DND-41 (cell line): ENCODE measurements around the gene DCP1B.

Source experiments
- ATAC-seq: fragments of 200-7000 bp; cut with Tn5 transposase; 3 replicates; pipeline ENCODE4 v1.9.1; 2021; ENCODE audit warnings: low read depth; ENCODE audit not compliant: insufficient read depth
- DNase-seq: peaks from one replicate; pipeline ENCODE4 v3.0.0-alpha.2; 2020
- H2AFZ ChIP-seq: 2 replicates; pipeline ENCODE4 v1.6.0; 2012; ENCODE audit warnings: low read depth, low read length
- H3K27ac ChIP-seq: 2 replicates; pipeline ENCODE4 v1.5.1; 2012; ENCODE audit warnings: low read length, inconsistent platforms
- H3K27me3 ChIP-seq: fragments of 200-600 bp; sonication (generic); 2 replicates; pipeline ENCODE4 v1.6.0; 2012; ENCODE audit warnings: low read length, mild to moderate bottlenecking, inconsistent platforms; ENCODE audit not compliant: insufficient read depth, poor library complexity
- H3K36me3 ChIP-seq: 2 replicates; pipeline ENCODE4 v1.5.1; 2012; ENCODE audit warnings: low read length, inconsistent platforms; ENCODE audit not compliant: insufficient read depth
- H3K4me1 ChIP-seq: 2 replicates; pipeline ENCODE4 v1.5.1; 2012; ENCODE audit warnings: mild to moderate bottlenecking, low read length; ENCODE audit not compliant: insufficient read depth
- H3K4me2 ChIP-seq: 2 replicates; pipeline ENCODE4 v1.6.0; 2012; ENCODE audit warnings: mild to moderate bottlenecking, moderate library complexity, low read length, inconsistent platforms; ENCODE audit not compliant: insufficient read depth
- H3K4me3 ChIP-seq, 2 experiments: fragments of 200-600 bp in 1 of 2; shearing (Covaris generic) in 1 of 2; 2 replicates each; pipeline ENCODE4 v1.5.1; 2012 to 2016; ENCODE audit warnings: inconsistent platforms in 2 of 2, low read length in 2 of 2, mild to moderate bottlenecking in 2 of 2, low read depth in 1 of 2, moderate library complexity in 1 of 2
- H3K79me2 ChIP-seq: 2 replicates; pipeline ENCODE4 v1.6.0; 2012; ENCODE audit warnings: low read length, inconsistent platforms; ENCODE audit not compliant: insufficient read depth
- H3K9ac ChIP-seq: 2 replicates; pipeline ENCODE4 v1.6.0; 2012; ENCODE audit warnings: low read depth, mild to moderate bottlenecking, inconsistent platforms, low read length, moderate library complexity
- H3K9me3 ChIP-seq: 2 replicates; pipeline ENCODE4 v1.5.1; 2012; ENCODE audit warnings: low read length, moderate library complexity, mild to moderate bottlenecking, inconsistent platforms; ENCODE audit not compliant: insufficient read depth, severe bottlenecking
- H4K20me1 ChIP-seq: 2 replicates; pipeline ENCODE4 v1.6.0; 2012; ENCODE audit warnings: low read length; ENCODE audit not compliant: insufficient read depth
- EZH2 ChIP-seq: IDR thresholded peaks from 3 replicates; pipeline ENCODE4 v1.6.1; 2012; ENCODE audit warnings: borderline replicate concordance, low read depth, mild to moderate bottlenecking, moderate library complexity, low read length, inconsistent platforms; ENCODE audit not compliant: severe bottlenecking
- TF ChIP-seq, protein P1 (sequence below): IDR thresholded peaks from 2 replicates; pipeline ENCODE4 v1.5.1; 2012; ENCODE audit warnings: borderline replicate concordance, low read length, moderate library complexity, mild to moderate bottlenecking; ENCODE audit not compliant: poor library complexity, severe bottlenecking; ENCODE audit errors: extremely low read depth

Gene DCP1B

DNA sequence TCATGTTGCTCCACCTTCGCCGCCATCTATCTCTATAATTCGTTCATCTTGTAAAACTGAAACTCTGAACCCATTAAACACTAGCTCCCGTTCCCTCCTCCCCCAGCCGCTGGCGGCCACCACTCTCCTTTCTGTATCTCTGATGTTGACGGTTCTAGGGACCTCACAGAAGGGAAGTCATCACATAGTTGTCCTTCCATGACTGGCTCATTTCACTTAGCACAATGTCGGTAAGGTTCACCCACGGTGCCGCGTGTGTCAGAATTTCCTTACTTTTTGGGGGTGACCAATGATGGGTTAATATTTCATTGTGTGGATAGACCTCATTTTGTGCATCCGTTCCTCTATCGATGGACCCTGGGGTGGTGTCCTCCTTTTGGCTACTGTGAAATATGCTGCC lies 83.8 kb downstream of the DCP1B start:
- Histone ChIP-seq H4K20me1 (no peaks in the 10 kb centered on the region), H3K9me3 (no peaks in the 10 kb centered on the region), H3K4me1 (peaks cover 18% of the 10 kb centered on the region), H3K4me3 (no peak overlapping the region), H2AFZ (no peak overlapping the region), H3K79me2 (no peaks in the 10 kb centered on the region), H3K36me3 (no peaks in the 10 kb centered on the region), H3K4me2 (no peak overlapping the region), H3K9ac (no peak overlapping the region), H3K27me3 (peaks cover 8% of the 10 kb centered on the region), H3K27ac (no peak overlapping the region)
- TF ChIP-seq, protein P1, sequence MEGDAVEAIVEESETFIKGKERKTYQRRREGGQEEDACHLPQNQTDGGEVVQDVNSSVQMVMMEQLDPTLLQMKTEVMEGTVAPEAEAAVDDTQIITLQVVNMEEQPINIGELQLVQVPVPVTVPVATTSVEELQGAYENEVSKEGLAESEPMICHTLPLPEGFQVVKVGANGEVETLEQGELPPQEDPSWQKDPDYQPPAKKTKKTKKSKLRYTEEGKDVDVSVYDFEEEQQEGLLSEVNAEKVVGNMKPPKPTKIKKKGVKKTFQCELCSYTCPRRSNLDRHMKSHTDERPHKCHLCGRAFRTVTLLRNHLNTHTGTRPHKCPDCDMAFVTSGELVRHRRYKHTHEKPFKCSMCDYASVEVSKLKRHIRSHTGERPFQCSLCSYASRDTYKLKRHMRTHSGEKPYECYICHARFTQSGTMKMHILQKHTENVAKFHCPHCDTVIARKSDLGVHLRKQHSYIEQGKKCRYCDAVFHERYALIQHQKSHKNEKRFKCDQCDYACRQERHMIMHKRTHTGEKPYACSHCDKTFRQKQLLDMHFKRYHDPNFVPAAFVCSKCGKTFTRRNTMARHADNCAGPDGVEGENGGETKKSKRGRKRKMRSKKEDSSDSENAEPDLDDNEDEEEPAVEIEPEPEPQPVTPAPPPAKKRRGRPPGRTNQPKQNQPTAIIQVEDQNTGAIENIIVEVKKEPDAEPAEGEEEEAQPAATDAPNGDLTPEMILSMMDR, result no peak
- TF ChIP-seq EZH2, result no peak
- DNase-seq (no peak), ATAC-seq (no peak)

DNA sequence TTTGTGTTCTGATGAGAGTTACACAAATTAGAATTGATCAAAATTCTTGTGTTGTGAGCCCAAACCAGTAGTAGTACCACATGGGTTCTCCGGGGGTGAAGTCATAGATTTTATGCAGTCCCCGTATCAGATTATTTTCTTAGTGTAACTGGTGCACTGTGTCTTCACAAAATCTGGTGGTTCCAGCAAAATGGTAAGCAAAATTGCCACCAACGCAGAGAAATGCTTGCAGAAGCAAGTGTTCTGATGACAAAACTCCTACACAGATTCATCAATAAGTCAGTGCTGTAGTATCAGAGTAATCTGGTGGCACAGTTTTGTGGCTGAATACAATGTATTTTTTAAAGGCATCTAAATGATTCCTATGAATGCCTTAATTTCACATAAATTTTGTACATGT lies 84.5 kb downstream of the DCP1B start:
- no peaks in the 10 kb centered on the region for H3K9me3 ChIP-seq
- no peak overlapping the region for H3K4me2 ChIP-seq
- H3K4me3 ChIP-seq, result no peak overlapping the region
- peaks cover 8% of the 10 kb centered on the region for H3K27me3 ChIP-seq
- ATAC-seq (no peak), DNase-seq (no peak)
- H3K9ac ChIP-seq, result no peak overlapping the region
- no peaks in the 10 kb centered on the region for H3K36me3 ChIP-seq
- H3K27ac ChIP-seq, result no peak overlapping the region
- H4K20me1 ChIP-seq, result no peaks in the 10 kb centered on the region
- no peak for TF ChIP-seq EZH2
- TF ChIP-seq, protein P1, result no peak
- no peak overlapping the region for H2AFZ ChIP-seq
- no peaks in the 10 kb centered on the region for H3K79me2 ChIP-seq
- peaks cover 25% of the 10 kb centered on the region for H3K4me1 ChIP-seq

DNA sequence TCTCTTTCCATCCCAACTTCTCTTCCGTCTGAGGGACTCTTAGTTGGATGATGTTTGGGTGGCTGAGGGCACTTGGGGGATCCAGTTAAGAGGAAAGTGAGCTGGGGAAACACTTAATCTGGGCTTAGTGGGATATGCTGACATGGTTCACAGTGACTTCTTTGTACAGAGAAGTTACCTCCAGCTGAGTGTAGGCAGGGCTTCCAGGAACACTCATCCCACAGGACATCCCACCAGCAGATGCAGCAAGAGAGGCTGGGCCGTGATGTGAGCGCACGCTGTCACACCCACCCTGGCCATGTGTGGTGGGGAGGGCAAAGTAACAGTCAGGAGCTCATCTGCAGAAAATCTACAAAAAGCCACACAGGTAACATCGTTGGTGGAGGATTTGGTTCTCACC lies 85.0 kb downstream of the DCP1B start:
- peaks cover 8% of the 10 kb centered on the region for H3K27me3 ChIP-seq
- no peak overlapping the region for H3K4me2 ChIP-seq
- no peak overlapping the region for H3K4me3 ChIP-seq
- TF ChIP-seq EZH2, result no peak
- TF ChIP-seq, protein P1, result no peak
- no peak overlapping the region for H3K9ac ChIP-seq
- no peaks in the 10 kb centered on the region for H3K79me2 ChIP-seq
- ATAC-seq (no peak), DNase-seq (no peak)
- no peaks in the 10 kb centered on the region for H3K9me3 ChIP-seq
- H3K4me1 ChIP-seq, result peaks cover 27% of the 10 kb centered on the region
- no peaks in the 10 kb centered on the region for H3K36me3 ChIP-seq
- no peaks in the 10 kb centered on the region for H4K20me1 ChIP-seq
- no peak overlapping the region for H2AFZ ChIP-seq
- no peak overlapping the region for H3K27ac ChIP-seq

DNA sequence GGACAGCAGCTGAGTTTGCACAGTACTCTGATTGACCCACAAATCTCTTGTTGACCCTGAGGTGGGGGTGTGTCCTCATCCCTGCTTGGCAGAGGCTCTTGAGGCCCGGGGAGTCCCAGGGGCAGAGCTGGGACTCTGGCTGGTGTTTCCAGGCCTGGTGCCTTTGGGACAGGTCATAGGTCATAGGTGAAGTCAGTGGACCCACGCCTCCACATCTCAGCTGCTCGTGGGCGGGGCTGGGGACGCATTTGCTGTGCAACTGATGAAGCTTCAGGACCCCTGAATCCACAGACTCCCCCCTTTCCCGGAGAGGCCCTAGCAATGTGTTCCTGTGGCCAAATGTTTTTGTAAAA lies 85.4 kb downstream of the DCP1B start:
- H3K36me3 ChIP-seq, result no peaks in the 10 kb centered on the region
- H4K20me1 ChIP-seq, result no peaks in the 10 kb centered on the region
- H3K79me2 ChIP-seq, result no peaks in the 10 kb centered on the region
- no peaks in the 10 kb centered on the region for H3K9me3 ChIP-seq
- H3K4me2 ChIP-seq, result no peak overlapping the region
- no peak overlapping the region for H3K9ac ChIP-seq
- peaks cover 27% of the 10 kb centered on the region for H3K4me1 ChIP-seq
- ATAC-seq (no peak), DNase-seq (no peak)
- no peak overlapping the region for H3K27ac ChIP-seq
- TF ChIP-seq EZH2, result no peak
- TF ChIP-seq, protein P1, result no peak
- H3K27me3 ChIP-seq, result peaks cover 8% of the 10 kb centered on the region
- no peak overlapping the region for H3K4me3 ChIP-seq
- H2AFZ ChIP-seq, result no peak overlapping the region
